Measurements from ENCODE around the gene EGFLAM. TPM values are rescaled to one million over a fixed set of nuclear protein-coding genes. Genes with fewer than 3 reads are reported as not detected.

EGFLAM gene
- total RNA-seq, 1 experiment from 2014 or later = 45.4 TPM

DNA sequence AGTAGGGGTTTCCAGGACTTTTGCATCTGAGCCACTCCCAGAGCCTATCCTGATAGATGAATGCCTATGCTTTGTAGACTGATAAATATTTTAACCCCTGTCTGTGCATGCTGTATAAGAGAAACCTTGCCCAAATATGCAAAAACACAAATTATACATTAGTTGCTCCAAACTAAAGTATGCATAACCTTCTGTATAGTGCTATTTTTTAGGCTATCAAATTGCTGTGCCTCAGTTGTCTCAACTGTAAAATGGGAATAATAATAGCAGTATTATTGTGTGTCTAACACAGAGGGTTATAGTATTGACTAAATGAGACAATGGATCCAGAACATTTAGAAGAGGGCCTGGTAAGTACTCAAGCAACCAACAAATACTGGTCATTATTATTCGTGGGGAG lies 180.4 kb downstream of the EGFLAM start:
- no peak overlapping the region for H3K27ac ChIP-seq (ENCODE audit: low read depth, low read length, poor library complexity, severe bottlenecking)
- intact Hi-C loops (cut with micrococcal nuclease; ENCODE audit: unreplicated experiment) = no loop called here
- no peaks in the 10 kb centered on the region for H3K36me3 ChIP-seq (ENCODE audit: insufficient read depth, low read length, poor library complexity, severe bottlenecking)
- DNase-seq (ENCODE audit: low spot score) = no peak
- H3K4me3 ChIP-seq (ENCODE audit: low read depth, low read length, poor library complexity, severe bottlenecking) = no peak overlapping the region
- no peaks in the 10 kb centered on the region for H3K4me1 ChIP-seq (ENCODE audit: insufficient read depth, low read length, poor library complexity, severe bottlenecking)
- ChIA-PET POLR2A (ENCODE audit: low non-redundant PET) (no interaction called here), CTCF (no interaction called here)
- no TSS peak for BruUV-seq (replicated peaks)
- TF ChIP-seq EZH2 (IDR thresholded peaks at IDR 0.05; ENCODE audit: borderline replicate concordance, low read depth, low read length, poor library complexity, severe bottlenecking) = no peak
- TF ChIP-seq, protein P1, sequence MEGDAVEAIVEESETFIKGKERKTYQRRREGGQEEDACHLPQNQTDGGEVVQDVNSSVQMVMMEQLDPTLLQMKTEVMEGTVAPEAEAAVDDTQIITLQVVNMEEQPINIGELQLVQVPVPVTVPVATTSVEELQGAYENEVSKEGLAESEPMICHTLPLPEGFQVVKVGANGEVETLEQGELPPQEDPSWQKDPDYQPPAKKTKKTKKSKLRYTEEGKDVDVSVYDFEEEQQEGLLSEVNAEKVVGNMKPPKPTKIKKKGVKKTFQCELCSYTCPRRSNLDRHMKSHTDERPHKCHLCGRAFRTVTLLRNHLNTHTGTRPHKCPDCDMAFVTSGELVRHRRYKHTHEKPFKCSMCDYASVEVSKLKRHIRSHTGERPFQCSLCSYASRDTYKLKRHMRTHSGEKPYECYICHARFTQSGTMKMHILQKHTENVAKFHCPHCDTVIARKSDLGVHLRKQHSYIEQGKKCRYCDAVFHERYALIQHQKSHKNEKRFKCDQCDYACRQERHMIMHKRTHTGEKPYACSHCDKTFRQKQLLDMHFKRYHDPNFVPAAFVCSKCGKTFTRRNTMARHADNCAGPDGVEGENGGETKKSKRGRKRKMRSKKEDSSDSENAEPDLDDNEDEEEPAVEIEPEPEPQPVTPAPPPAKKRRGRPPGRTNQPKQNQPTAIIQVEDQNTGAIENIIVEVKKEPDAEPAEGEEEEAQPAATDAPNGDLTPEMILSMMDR (conservative IDR thresholded peaks at IDR 0.05; ENCODE audit: low read depth, low read length) = no peak
- H3K27me3 ChIP-seq (replicated peaks; ENCODE audit: insufficient read depth, low read depth, low read length, poor library complexity) = no peaks in the 10 kb centered on the region
- H3K9me3 ChIP-seq (ENCODE audit: low read depth, low read length, poor library complexity, severe bottlenecking) = no peaks in the 10 kb centered on the region

DNA sequence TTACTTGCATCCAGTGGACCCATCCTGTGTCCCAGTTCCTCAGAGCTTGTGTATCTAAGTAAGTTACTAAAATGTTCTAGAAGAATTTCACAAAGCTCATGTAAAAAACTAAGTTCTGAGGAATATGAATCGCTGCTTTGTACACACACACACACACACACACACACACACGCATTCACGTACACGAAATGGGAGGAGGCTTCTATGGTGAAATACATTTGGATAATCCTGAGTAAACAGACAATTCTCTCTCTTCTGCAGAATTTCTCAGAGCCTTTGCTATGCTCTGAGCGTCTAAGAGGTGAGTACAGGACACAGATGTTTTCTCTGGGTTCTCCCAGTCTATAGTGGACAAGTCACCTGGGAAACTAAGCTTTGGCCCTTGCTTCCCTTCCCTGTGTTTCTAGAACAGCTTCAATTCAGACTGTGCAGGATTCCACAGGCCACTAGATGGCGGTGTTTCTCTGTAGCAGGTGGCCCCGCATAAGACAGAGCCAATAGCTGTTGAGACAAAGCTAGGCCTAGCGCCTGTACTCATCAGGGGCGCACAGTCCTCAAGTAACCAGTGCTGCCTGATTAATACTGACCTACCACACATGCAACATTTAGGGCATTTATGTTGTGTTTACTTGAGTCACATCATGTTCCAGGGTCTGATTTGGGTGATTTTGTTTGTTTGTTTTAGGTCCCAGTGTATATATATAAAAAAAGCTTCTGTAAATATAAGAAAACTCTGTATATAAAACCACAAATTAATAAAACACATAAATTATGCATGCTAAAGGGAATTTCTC lies 183.3 kb downstream of the EGFLAM start:
- peak; percentile 96 for DNase-seq (ENCODE audit: low spot score)
- H3K9me3 ChIP-seq (ENCODE audit: low read depth, low read length, poor library complexity, severe bottlenecking) = no peaks in the 10 kb centered on the region
- H3K4me1 ChIP-seq (ENCODE audit: insufficient read depth, low read length, poor library complexity, severe bottlenecking) = peaks cover 11% of the 10 kb centered on the region
- H3K27ac ChIP-seq (ENCODE audit: low read depth, low read length, poor library complexity, severe bottlenecking) = no peak overlapping the region
- POLR2A ChIA-PET (ENCODE audit: low non-redundant PET) = interaction anchor here (0.5 kb wide), 1 partner anchor 26 kb away, joined by 3 read pairs; no protein-coding TSS in a partner anchor
- BruUV-seq (replicated peaks) = no TSS peak
- CTCF ChIA-PET = interaction anchor here (0.5 to 1.9 kb wide), 48 partner anchors 9 to 776 kb away, joined by 3 to 151 read pairs (median 5); no protein-coding TSS in a partner anchor
- no peaks in the 10 kb centered on the region for H3K36me3 ChIP-seq (ENCODE audit: insufficient read depth, low read length, poor library complexity, severe bottlenecking)
- TF ChIP-seq EZH2 (IDR thresholded peaks at IDR 0.05; ENCODE audit: borderline replicate concordance, low read depth, low read length, poor library complexity, severe bottlenecking) = no peak
- TF ChIP-seq, protein P1 (conservative IDR thresholded peaks at IDR 0.05; ENCODE audit: low read depth, low read length) = peak; percentile 97
- intact Hi-C loops (cut with micrococcal nuclease; ENCODE audit: unreplicated experiment) = loop anchor here (1.0 to 10.0 kb wide), 8 partner anchors 59 to 643 kb away; no protein-coding TSS in a partner anchor
- no peaks in the 10 kb centered on the region for H3K27me3 ChIP-seq (replicated peaks; ENCODE audit: insufficient read depth, low read depth, low read length, poor library complexity)
- H3K4me3 ChIP-seq (ENCODE audit: low read depth, low read length, poor library complexity, severe bottlenecking) = no peak overlapping the region

DNA sequence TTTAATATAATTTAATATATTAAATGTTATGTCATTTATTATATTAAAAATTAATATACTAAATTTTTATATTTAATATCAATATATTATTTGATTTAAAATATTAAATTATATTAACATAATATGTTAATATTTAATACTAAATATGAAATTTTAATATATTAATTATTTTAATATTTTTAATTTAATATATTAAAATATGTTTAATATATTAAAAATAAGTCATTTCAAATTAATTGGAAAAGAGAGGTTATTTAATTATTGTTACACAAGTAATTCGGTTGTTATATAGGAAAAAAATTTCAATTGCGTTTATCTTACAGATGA lies 183.9 kb downstream of the EGFLAM start:
- no peak for DNase-seq (ENCODE audit: low spot score)
- intact Hi-C loops (cut with micrococcal nuclease; ENCODE audit: unreplicated experiment) = loop anchor here (5.0 to 10.0 kb wide), 4 partner anchors 60 to 643 kb away; no protein-coding TSS in a partner anchor
- Histone ChIP-seq H3K36me3 (ENCODE audit: insufficient read depth, low read length, poor library complexity, severe bottlenecking) (no peaks in the 10 kb centered on the region), H3K9me3 (ENCODE audit: low read depth, low read length, poor library complexity, severe bottlenecking) (no peaks in the 10 kb centered on the region), H3K4me1 (ENCODE audit: insufficient read depth, low read length, poor library complexity, severe bottlenecking) (peaks cover 14% of the 10 kb centered on the region), H3K27me3 (replicated peaks; ENCODE audit: insufficient read depth, low read depth, low read length, poor library complexity) (no peaks in the 10 kb centered on the region), H3K4me3 (ENCODE audit: low read depth, low read length, poor library complexity, severe bottlenecking) (no peak overlapping the region), H3K27ac (ENCODE audit: low read depth, low read length, poor library complexity, severe bottlenecking) (no peak overlapping the region)
- CTCF ChIA-PET = interaction anchor here (0.5 to 1.9 kb wide), 46 partner anchors 9 to 776 kb away, joined by 3 to 151 read pairs (median 5); no protein-coding TSS in a partner anchor
- POLR2A ChIA-PET (ENCODE audit: low non-redundant PET) = no interaction called here
- no TSS peak for BruUV-seq (replicated peaks)
- no peak for TF ChIP-seq EZH2 (IDR thresholded peaks at IDR 0.05; ENCODE audit: borderline replicate concordance, low read depth, low read length, poor library complexity, severe bottlenecking)
- TF ChIP-seq, protein P1 (conservative IDR thresholded peaks at IDR 0.05; ENCODE audit: low read depth, low read length) = no peak
